Activated naive CD8-positive, alpha-beta T cell treated with anti-CD3 and anti-CD28 coated beads for 36 hours (primary cell): ENCODE measurements around the gene OVOL3. TPM values are rescaled to one million over a fixed set of nuclear protein-coding genes. Genes with fewer than 3 reads are reported as not detected.
A peak's percentile ranks its signal among the peaks of the same experiment; 100 is the strongest.
"Not testable (repeated sequence)": the region's sequence is repeated elsewhere in the genome, so short reads cannot be mapped to it uniquely, and the experiment has no call there.

Source experiments
- DNase-seq: peaks from one replicate; pipeline ENCODE4 v3.0.0; 2021
- H3K27ac Mint-ChIP-seq: one replicate; pipeline ENCODE4 v1.8.0; 2022; ENCODE audit warnings: mild to moderate bottlenecking, moderate library complexity, mixed read lengths
- H3K27me3 Mint-ChIP-seq: one replicate; pipeline ENCODE4 v1.8.0; 2022; ENCODE audit warnings: mild to moderate bottlenecking, mixed read lengths
- H3K36me3 Mint-ChIP-seq: one replicate; pipeline ENCODE4 v1.8.0; 2021; ENCODE audit warnings: mild to moderate bottlenecking, mixed read lengths
- H3K4me1 Mint-ChIP-seq: one replicate; pipeline ENCODE4 v1.8.0; 2021; ENCODE audit warnings: mixed read lengths
- H3K4me3 Mint-ChIP-seq: one replicate; pipeline ENCODE4 v1.8.0; 2022; ENCODE audit warnings: mild to moderate bottlenecking, moderate library complexity, mixed read lengths
- H3K9me3 Mint-ChIP-seq: one replicate; pipeline ENCODE4 v1.8.0; 2022; ENCODE audit warnings: mixed read lengths
- total RNA-seq, 2 experiments: library from RNA; stranded (reverse); gene quantifications; one replicate each; pipeline ENCODE4 v1.2.3, GENCODE V29; 2021

OVOL3 gene
- total RNA-seq, 2 experiments from 2014 or later, result not detected

DNA sequence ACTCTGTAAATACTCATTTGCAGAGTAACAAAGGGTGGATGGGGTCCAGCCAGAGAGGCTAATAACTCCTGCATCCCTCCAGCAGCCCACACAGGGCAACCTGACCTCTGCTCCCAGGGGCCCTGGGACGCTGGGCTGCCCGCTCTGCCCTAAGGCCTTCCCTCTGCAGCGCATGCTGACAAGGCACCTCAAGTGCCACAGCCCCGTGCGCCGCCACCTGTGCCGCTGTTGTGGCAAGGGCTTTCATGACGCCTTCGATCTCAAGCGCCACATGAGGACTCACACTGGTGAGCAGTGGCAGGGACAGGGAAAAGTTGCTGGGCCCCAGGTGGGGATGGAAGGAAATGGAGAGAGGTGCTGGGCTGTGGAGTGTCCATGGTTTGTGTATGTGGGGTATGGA lies 1.7 kb downstream of the OVOL3 start:
- Mint-ChIP-seq H3K27me3 (peaks cover 6% of the 10 kb centered on the region), H3K4me1 (peaks cover 23% of the 10 kb centered on the region), H3K27ac (peak overlapping the region; percentile 59), H3K36me3 (peaks cover 18% of the 10 kb centered on the region), H3K4me3 (peak overlapping the region; percentile 56), H3K9me3 (no peaks in the 10 kb centered on the region)
- no peak for DNase-seq

DNA sequence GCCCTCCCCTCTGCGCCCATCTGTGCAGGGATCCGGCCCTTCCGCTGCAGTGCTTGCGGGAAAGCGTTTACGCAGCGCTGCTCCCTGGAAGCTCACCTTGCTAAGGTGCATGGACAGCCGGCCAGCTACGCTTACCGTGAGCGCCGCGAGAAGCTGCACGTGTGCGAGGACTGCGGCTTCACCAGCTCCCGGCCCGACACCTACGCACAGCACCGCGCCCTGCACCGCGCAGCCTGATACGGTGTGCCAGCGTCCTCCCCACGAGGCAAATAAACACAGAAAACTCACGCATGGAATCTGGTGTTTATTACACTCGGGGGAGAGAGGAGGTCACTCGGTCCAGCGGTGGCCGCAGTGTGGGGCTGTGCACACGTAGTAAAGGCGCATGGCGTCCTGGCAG lies 2.5 kb downstream of the OVOL3 start:
- Mint-ChIP-seq H3K27me3 (peaks cover 6% of the 10 kb centered on the region), H3K4me3 (peak overlapping the region; percentile 99), H3K9me3 (no peaks in the 10 kb centered on the region), H3K36me3 (peaks cover 24% of the 10 kb centered on the region), H3K27ac (peak overlapping the region; percentile 93), H3K4me1 (peaks cover 25% of the 10 kb centered on the region)
- no peak for DNase-seq

DNA sequence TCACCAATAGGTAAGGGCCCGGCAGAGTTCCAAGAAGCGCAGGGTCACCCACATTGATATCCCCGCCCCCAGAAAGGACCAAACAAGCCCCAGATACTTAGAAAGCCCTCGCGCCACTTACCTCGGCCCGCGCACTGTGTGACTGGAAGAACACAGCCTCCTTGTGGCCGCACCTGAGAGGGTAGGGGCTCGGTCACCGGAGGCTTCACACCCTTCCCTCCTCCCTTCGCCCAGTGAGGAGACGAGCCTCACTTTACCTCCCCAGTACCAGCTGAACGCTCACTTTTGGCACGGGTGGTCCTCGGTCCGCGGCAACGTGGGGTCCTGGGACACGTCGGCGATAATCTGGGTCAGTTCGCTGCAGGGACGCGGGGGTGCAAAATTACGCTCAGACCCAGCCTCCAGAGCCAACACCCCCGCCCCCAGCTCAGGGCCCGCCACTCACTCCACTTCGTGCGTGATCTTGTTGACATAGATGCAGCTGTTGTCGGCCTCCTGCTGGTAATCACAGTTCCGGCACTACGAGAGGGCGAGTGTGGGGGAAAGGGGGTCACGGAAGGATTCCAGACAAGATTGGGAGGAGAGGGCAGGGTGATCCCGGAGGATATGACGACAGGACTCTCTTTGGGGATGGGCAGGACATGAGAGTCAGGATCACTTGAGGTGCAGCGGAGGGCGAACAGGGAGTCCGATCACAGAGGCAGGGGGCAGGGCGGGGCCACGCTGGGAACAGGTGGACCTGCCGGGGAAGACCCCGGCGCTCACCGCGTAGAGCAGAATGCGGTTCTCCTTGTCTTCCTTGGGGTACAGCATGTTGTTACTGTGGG lies 3.2 kb downstream of the OVOL3 start:
- peak overlapping the region; percentile 93 for H3K27ac Mint-ChIP-seq
- peaks cover 19% of the 10 kb centered on the region for H3K36me3 Mint-ChIP-seq
- peak; percentile 27 for DNase-seq
- H3K4me1 Mint-ChIP-seq, result peaks cover 25% of the 10 kb centered on the region
- H3K9me3 Mint-ChIP-seq, result no peaks in the 10 kb centered on the region
- peak overlapping the region; percentile 99 for H3K4me3 Mint-ChIP-seq
- H3K27me3 Mint-ChIP-seq, result peaks cover 6% of the 10 kb centered on the region

DNA sequence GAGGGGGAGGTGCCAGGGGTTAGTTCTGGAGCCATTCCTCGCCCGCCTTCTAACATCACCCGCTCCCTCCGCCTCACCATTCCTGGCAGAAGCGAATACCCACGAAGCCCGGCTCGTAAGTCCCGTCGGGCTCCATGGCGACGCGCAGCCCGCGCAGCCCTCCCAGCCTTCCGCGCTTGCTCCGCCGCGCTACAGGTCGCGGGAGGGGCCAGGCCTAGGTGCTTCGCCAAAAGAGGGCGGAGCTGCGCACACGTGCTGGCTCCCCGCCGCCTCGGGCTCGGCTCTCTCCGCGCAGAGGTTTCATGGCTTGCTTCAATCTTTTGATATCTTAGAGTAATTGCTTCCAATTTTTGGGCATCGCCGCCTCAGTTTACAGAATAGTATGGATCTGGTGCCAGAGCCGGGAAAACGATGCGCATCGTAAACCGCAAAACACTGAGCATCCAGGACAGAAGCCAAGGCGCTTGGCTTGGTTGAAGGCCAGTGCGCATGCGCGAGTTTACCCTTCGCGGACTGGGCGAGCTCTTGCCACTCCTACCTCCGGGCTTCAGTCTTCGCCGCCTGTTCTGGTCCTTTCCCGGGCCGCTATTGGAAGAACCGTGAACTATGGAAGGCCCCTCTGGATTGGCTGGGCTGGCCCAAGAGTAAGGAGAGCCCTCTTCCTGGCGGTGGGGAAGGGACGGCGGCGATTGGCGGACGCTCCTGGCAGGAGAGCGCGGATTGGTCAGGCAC lies 3.9 kb downstream of the OVOL3 start, which contains the start of gene POLR2I:
TSS of gene POLR2I (minus strand) at position 155 of the 732 bp plus-strand sequence. CDS start at position 136, 19 bp downstream.
- H3K27ac Mint-ChIP-seq, result peak within 1 kb of the TSS; percentile 93
- H3K4me1 Mint-ChIP-seq, result peaks cover 26% of the 10 kb centered on the region
- peaks cover 19% of the 10 kb centered on the region for H3K36me3 Mint-ChIP-seq
- peaks cover 6% of the 10 kb centered on the region for H3K27me3 Mint-ChIP-seq
- peak within 1 kb of the TSS; percentile 99 for H3K4me3 Mint-ChIP-seq
- no peaks in the 10 kb centered on the region for H3K9me3 Mint-ChIP-seq
- DNase-seq, result peak; percentile 98

DNA sequence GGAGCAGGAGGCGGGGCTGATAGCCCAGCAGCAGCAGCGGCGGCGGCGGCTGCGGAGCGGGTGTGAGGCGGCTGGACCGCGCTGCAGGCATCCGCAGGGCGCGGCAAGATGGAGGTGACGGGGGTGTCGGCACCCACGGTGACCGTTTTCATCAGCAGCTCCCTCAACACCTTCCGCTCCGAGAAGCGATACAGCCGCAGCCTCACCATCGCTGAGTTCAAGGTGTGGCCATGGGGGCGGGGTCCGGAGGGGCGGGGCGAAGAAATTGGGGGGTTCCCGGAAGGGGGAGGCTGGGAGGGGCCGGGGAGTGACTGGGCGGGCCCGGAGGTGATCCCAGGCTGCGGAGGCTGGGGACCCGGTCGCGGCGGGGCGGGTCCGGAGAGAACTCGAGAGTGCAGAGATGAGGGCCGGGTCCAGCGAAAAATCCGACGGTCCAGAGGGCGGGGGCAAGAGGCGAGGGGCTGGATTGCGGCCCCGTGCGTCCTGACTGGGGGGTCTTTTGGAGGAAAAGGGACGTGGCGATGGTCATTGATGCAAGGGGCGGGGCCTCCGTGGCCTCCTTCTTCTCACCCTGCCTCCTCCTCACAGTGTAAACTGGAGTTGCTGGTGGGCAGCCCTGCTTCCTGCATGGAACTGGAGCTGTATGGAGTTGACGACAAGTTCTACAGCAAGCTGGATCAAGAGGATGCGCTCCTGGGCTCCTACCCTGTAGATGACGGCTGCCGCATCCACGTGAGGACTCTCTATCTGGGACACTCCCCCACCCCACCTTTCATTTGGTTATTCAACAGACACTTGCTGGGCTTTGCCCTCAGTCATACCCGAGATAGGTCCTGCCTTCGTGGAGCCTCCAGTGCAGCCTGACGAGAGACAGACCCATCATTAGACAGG lies 4.8 kb downstream of the OVOL3 start, which contains the start of gene TBCB:
TSS of gene TBCB (plus strand) at position 16 of the 891 bp plus-strand sequence. CDS start at position 109, 93 bp downstream.
- Mint-ChIP-seq H3K4me1 (peaks cover 28% of the 10 kb centered on the region), H3K36me3 (peaks cover 19% of the 10 kb centered on the region), H3K4me3 (peak within 1 kb of the TSS; percentile 99), H3K9me3 (no peaks in the 10 kb centered on the region), H3K27me3 (peaks cover 6% of the 10 kb centered on the region), H3K27ac (peak within 1 kb of the TSS; percentile 93)
- peak; percentile 11 for DNase-seq

DNA sequence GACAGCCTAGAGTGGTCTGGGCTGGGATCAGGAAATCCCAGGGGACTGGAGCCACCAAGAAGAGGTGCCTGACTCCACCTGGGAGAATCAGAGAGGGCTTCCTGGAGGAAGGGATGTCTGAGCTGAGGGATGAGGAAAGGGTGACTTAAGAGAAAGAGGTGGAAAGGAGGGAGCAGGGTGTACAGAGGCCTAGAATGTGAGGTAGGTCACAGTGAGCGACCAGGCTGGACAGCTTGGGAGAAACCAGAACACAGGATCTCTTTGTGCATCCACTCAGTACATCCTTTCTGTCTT lies 5.3 kb downstream of the OVOL3 start:
- Mint-ChIP-seq H3K27ac (no peak overlapping the region), H3K4me3 (peak overlapping the region; percentile 99), H3K36me3 (peaks cover 19% of the 10 kb centered on the region), H3K27me3 (peaks cover 6% of the 10 kb centered on the region), H3K9me3 (no peaks in the 10 kb centered on the region), H3K4me1 (peaks cover 28% of the 10 kb centered on the region)
- no peak for DNase-seq

DNA sequence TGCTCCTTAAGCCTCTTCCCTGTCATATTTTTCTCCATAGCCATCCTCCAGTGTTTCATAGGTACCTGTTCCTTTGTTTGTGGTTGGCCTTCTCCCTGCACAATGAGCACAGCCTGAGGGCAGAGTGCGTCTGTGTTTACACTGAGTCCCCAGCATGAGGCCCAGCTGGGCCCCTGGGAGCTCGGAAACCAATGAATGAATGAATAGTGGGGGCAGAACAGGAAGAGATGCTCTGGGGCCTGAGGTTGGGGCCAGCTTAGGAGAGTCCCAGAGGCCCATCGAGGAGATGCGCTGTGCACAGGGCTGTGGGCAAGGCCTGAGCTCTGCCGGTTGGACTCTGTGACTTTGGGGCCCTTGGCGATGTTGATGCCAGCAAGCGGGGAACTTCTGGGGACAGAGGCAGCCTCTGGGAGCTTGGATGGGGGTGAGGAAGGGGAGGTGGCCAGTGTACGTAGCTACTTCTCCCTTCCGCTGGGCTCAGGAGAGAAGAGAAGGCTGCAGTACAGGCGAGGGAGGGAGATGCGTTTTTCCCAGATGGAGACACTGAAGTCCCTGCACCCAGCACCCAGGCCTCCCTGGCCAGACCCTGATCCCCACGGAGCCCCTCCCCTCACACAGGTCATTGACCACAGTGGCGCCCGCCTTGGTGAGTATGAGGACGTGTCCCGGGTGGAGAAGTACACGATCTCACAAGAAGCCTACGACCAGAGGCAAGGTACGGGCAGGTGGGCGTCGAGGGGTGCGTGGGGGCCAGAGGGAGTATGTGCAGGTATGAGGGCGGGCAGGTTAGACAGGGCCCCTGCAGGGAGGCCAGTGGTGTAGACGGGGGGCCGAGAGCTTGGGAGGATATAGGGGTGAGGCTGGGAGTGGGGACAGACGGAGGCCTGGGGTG lies 9.4 kb downstream of the OVOL3 start:
- no peak for DNase-seq
- H3K36me3 Mint-ChIP-seq, result peaks cover 9% of the 10 kb centered on the region
- H3K27me3 Mint-ChIP-seq, result peaks cover under 1% of the 10 kb centered on the region
- no peak overlapping the region for H3K27ac Mint-ChIP-seq
- peaks cover 9% of the 10 kb centered on the region for H3K4me1 Mint-ChIP-seq
- H3K9me3 Mint-ChIP-seq, result no peaks in the 10 kb centered on the region
- no peak overlapping the region for H3K4me3 Mint-ChIP-seq

DNA sequence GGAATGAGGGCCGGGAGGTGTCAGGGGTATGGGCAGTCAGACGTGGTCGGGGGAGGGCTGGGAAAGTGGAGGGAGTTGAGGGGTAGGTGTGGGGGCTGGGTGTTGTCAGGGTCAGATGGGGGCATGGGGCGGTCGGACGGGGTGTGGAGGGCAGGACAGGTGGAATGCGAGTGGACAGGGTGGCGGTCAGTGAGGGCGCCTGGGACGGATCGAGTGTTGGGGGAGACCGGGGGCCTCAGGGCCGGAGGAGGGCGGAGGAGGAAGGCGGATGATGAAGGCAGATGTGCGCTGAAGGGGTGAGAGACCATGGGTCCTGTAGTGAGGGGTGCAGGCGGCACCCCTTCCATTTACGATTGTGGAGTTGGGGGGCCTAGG lies 10.0 kb downstream of the OVOL3 start:
- H3K4me3 Mint-ChIP-seq, result no peak overlapping the region
- H3K9me3 Mint-ChIP-seq, result no peaks in the 10 kb centered on the region
- no peak for DNase-seq
- H3K4me1 Mint-ChIP-seq, result peaks cover 14% of the 10 kb centered on the region
- peaks cover 15% of the 10 kb centered on the region for H3K36me3 Mint-ChIP-seq
- H3K27me3 Mint-ChIP-seq, result no peaks in the 10 kb centered on the region
- no peak overlapping the region for H3K27ac Mint-ChIP-seq

DNA sequence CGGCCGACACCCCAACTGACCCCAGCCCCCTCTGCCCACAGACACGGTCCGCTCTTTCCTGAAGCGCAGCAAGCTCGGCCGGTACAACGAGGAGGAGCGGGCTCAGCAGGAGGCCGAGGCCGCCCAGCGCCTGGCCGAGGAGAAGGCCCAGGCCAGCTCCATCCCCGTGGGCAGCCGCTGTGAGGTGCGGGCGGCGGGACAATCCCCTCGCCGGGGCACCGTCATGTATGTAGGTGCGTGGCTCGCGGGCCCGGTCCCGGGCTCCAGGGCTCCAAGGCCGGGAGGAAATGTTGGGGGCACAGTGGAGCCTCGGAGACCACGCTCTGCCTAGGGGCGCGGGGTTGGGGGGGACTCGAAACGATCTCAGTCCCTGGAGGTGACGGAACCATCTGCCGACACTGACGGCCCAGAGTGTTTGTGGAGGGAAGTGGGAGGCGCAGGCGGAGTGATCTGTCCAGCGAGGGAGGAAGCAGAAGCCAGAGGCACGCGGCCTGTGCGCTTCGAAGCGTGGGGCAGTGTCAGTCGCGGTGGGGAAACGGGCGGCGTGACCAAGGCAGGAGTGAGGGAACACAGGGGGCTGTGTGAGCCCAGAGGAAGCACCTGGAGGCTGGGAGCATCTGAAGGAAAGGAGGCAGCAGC lies 10.7 kb downstream of the OVOL3 start:
- H3K9me3 Mint-ChIP-seq, result no peaks in the 10 kb centered on the region
- peaks cover 15% of the 10 kb centered on the region for H3K36me3 Mint-ChIP-seq
- H3K27me3 Mint-ChIP-seq, result no peaks in the 10 kb centered on the region
- H3K4me3 Mint-ChIP-seq, result no peak overlapping the region
- no peak for DNase-seq
- peaks cover 10% of the 10 kb centered on the region for H3K4me1 Mint-ChIP-seq
- H3K27ac Mint-ChIP-seq, result no peak overlapping the region

DNA sequence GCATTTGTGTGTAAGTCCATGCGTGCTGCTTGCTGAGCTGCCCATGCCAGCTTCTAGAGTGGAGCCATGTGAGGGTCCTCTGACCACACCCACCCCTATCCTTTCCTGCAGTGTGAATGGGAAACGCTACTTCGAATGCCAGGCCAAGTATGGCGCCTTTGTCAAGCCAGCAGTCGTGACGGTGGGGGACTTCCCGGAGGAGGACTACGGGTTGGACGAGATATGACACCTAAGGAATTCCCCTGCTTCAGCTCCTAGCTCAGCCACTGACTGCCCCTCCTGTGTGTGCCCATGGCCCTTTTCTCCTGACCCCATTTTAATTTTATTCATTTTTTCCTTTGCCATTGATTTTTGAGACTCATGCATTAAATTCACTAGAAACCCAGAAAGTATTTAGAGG lies 14.6 kb downstream of the OVOL3 start:
- H3K4me1 Mint-ChIP-seq, result peaks cover 11% of the 10 kb centered on the region
- H3K9me3 Mint-ChIP-seq, result no peaks in the 10 kb centered on the region
- no peak overlapping the region for H3K4me3 Mint-ChIP-seq
- H3K27me3 Mint-ChIP-seq, result no peaks in the 10 kb centered on the region
- H3K27ac Mint-ChIP-seq, result peak overlapping the region; percentile 43
- DNase-seq, result no peak
- peaks cover 10% of the 10 kb centered on the region for H3K36me3 Mint-ChIP-seq

DNA sequence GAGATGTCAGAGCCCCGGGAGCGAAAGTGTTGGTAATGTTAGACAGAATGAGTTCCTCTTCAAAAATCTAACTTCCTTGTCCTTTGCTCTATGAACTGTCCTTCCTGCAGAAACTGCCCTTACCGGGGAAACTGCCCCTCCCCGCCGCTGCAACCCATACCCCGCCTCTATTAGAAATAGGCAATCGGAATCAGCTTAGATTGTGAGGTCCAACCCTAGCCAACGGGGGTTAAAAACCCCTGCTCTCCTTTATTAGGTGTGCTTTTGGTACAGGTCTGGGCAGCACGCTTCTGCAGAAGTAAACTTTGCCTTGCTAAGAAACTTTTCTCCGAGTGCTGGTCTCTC lies 17.4 kb downstream of the OVOL3 start:
- peak overlapping the region; percentile 91 for H3K4me3 Mint-ChIP-seq
- H3K27me3 Mint-ChIP-seq, result no peaks in the 10 kb centered on the region
- DNase-seq, result no peak
- peak overlapping the region; percentile 97 for H3K27ac Mint-ChIP-seq
- H3K9me3 Mint-ChIP-seq, result no peaks in the 10 kb centered on the region
- H3K4me1 Mint-ChIP-seq, result peaks cover 22% of the 10 kb centered on the region
- peaks cover 8% of the 10 kb centered on the region for H3K36me3 Mint-ChIP-seq

DNA sequence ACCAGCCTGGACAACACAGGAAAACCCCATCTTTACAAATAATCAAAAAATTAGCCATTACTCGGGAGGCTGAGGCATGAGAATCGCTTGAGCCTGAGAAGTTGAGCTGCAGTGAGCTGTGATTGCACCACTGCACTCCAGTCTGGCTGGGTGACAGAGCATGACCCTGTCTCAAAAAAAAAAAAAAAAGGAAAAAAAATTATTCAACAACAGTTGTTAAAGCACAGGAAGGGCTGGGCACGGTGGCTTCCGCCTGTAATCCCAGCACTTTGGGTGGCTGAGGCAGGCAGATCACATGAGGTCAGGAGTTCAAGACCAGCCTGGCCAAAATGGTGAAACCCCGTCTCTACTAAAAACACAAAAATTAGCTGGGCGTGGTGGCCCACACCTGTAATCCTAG lies 20.3 kb downstream of the OVOL3 start:
- H3K27ac Mint-ChIP-seq, H3K36me3 Mint-ChIP-seq, H3K4me3 Mint-ChIP-seq, DNase-seq, H3K9me3 Mint-ChIP-seq, H3K27me3 Mint-ChIP-seq: not testable (repeated sequence)
- H3K4me1 Mint-ChIP-seq, result peaks cover 17% of the 10 kb centered on the region

DNA sequence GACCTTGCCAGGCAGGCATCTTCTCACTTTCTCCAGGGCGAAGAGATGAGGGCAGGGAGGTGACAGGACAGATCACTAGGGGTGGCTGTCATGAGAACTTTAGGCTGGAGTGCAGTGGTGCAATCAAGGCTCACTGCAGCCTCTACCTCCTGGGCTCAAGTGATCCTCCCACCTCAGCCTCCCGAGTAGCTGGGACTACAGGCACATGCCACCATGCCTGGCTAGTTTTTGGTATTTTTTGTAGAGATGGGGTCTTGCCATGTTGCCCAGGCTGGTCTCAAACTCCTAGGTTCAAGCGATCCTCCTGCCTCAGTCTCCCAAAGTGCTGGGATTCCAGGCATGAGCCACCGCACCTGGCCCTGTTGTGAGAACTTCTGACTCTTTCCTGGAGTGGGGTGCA lies 23.9 kb downstream of the OVOL3 start:
- DNase-seq, H3K4me3 Mint-ChIP-seq, H3K27me3 Mint-ChIP-seq, H3K27ac Mint-ChIP-seq, H3K9me3 Mint-ChIP-seq, H3K36me3 Mint-ChIP-seq: not testable (repeated sequence)
- H3K4me1 Mint-ChIP-seq, result peaks cover 18% of the 10 kb centered on the region
